VCaP (cell line): ENCODE results near the gene KANSL1.

ENCODE experiments used
- H3K27ac ChIP-seq: fragments of 450-650 bp; 2 replicates; pipeline ENCODE4 v1.5.1; 2017
- CTCF ChIP-seq: fragments of 450-650 bp; conservative IDR thresholded peaks from 2 replicates; pipeline ENCODE4 v1.5.1; 2017; ENCODE audit warnings: mild to moderate bottlenecking, moderate library complexity

Gene KANSL1

GRCh38 chr17:46056800-46057304 lies 136.4 kb downstream of the KANSL1 start:
- TF ChIP-seq CTCF, result no peak
- H3K27ac ChIP-seq, result no peak overlapping the region

GRCh38 chr17:46053911-46054534 lies 139.2 kb downstream of the KANSL1 start:
- no peak overlapping the region for H3K27ac ChIP-seq
- TF ChIP-seq CTCF, result no peak

GRCh38 chr17:46049656-46050055 lies 143.6 kb downstream of the KANSL1 start:
- no peak for TF ChIP-seq CTCF
- no peak overlapping the region for H3K27ac ChIP-seq

- no peak for TF ChIP-seq CTCF
- no peak overlapping the region for H3K27ac ChIP-seq
These were observed 145.4 kb downstream of the KANSL1 start for GRCh38 chr17:46047856-46048255.

GRCh38 chr17:46047398-46047797 lies 145.8 kb downstream of the KANSL1 start:
- no peak overlapping the region for H3K27ac ChIP-seq
- no peak for TF ChIP-seq CTCF

- TF ChIP-seq CTCF, result no peak
- H3K27ac ChIP-seq, result no peak overlapping the region
These were observed 146.3 kb downstream of the KANSL1 start for GRCh38 chr17:46046957-46047356.

- no peak for TF ChIP-seq CTCF
- peak overlapping the region; percentile 44; the same call in 1 of the 2 replicates for H3K27ac ChIP-seq
These were observed 147.6 kb downstream of the KANSL1 start for GRCh38 chr17:46045639-46046038.
